ENCODE data around the gene KLHDC9.

GRCh38 chr1:161091093-161091492, 7.1 kb upstream of the KLHDC9 start:
- TF ChIP-seq CTCF (conservative IDR thresholded peaks at IDR 0.05 in 1 of 2, IDR thresholded peaks at IDR 0.05 in 1 of 2; ENCODE audit: extremely low read depth in 1 of 2, insufficient read depth in 1 of 2, low read depth in 1 of 2, low read length in 2 of 2) = no peak
- no peak for TF ChIP-seq EZH2 (IDR thresholded peaks at IDR 0.05; ENCODE audit: borderline replicate concordance, low read length)
